ENCODE data around the gene GRHL1.
"Not testable (repeated sequence)": the region's sequence is repeated elsewhere in the genome, so short reads cannot be mapped to it uniquely, and the experiment has no call there.

Gene GRHL1

GRCh38 chr2:9914384-9915065 lies 37.0 kb upstream of the GRHL1 start:
- TF ChIP-seq CTCF (conservative IDR thresholded peaks at IDR 0.05) = no peak
- H3K27ac ChIP-seq = no peak overlapping the region

- H3K27ac ChIP-seq = no peak overlapping the region
- no peak for TF ChIP-seq CTCF (conservative IDR thresholded peaks at IDR 0.05)
Measured at GRCh38 chr2:9918275-9918674, 33.2 kb upstream of the GRHL1 start.

- TF ChIP-seq CTCF (conservative IDR thresholded peaks at IDR 0.05) = no peak
Measured at GRCh38 chr2:9919512-9919911, 32.0 kb upstream of the GRHL1 start.

GRCh38 chr2:9927020-9927419 lies 24.5 kb upstream of the GRHL1 start:
- H3K27ac ChIP-seq = not testable (repeated sequence)

More at GRCh38 chr2:9919512-9919911, 32.0 kb upstream of the GRHL1 start:
- H3K27ac ChIP-seq = no peak overlapping the region

GRCh38 chr2:9937258-9937657 lies 14.2 kb upstream of the GRHL1 start:
- H3K27ac ChIP-seq = no peak overlapping the region
- TF ChIP-seq CTCF (conservative IDR thresholded peaks at IDR 0.05) = no peak

- H3K27ac ChIP-seq = no peak overlapping the region
- no peak for TF ChIP-seq CTCF (conservative IDR thresholded peaks at IDR 0.05)
Measured at GRCh38 chr2:9937968-9938367, 13.5 kb upstream of the GRHL1 start.

GRCh38 chr2:9939587-9940485 lies 11.7 kb upstream of the GRHL1 start:
- TF ChIP-seq CTCF (conservative IDR thresholded peaks at IDR 0.05) = no peak
- peak overlapping the region; percentile 44 for H3K27ac ChIP-seq

Data from VCaP (cell line).